ENCODE results near the gene MLYCD.

The MLYCD gene

DNA sequence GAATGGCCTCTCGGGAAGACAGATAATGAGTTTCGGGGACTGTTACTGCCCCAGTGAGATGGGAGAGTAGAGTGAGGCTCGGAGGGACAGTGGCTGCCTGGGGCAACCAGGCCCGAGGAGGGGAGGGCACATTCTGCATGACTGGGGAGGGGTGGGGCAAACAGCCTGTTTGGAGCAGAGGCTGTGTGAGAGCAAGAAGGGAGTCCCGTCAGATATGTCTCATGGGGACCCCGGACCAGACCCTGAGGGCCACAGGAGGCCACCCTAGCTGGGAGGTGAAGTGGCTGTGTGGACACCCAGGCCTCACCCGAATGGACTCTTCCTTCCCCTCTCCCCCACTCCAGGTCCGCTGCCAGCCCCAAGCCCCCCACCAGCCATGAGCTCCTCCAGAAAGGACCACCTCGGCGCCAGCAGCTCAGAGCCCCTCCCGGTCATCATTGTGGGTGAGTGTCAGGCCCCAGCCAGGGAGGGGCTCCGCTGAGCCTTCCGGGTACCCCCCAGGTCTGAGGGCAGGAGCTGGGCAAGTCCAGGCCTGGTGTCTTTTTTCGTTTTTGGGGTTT lies 58.5 kb downstream of the MLYCD start:
- peaks cover 13% of the 10 kb centered on the region; the same call in 1 of the 2 replicates for H3K27me3 ChIP-seq (ENCODE audit: low read depth, low read length)
- TF ChIP-seq EZH2phosphoT487 (IDR thresholded peaks at IDR 0.05; ENCODE audit: low read depth) = no peak
- TF ChIP-seq, protein P1, sequence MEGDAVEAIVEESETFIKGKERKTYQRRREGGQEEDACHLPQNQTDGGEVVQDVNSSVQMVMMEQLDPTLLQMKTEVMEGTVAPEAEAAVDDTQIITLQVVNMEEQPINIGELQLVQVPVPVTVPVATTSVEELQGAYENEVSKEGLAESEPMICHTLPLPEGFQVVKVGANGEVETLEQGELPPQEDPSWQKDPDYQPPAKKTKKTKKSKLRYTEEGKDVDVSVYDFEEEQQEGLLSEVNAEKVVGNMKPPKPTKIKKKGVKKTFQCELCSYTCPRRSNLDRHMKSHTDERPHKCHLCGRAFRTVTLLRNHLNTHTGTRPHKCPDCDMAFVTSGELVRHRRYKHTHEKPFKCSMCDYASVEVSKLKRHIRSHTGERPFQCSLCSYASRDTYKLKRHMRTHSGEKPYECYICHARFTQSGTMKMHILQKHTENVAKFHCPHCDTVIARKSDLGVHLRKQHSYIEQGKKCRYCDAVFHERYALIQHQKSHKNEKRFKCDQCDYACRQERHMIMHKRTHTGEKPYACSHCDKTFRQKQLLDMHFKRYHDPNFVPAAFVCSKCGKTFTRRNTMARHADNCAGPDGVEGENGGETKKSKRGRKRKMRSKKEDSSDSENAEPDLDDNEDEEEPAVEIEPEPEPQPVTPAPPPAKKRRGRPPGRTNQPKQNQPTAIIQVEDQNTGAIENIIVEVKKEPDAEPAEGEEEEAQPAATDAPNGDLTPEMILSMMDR (IDR thresholded peaks at IDR 0.05; ENCODE audit: low read depth, low read length) = no peak

DNA sequence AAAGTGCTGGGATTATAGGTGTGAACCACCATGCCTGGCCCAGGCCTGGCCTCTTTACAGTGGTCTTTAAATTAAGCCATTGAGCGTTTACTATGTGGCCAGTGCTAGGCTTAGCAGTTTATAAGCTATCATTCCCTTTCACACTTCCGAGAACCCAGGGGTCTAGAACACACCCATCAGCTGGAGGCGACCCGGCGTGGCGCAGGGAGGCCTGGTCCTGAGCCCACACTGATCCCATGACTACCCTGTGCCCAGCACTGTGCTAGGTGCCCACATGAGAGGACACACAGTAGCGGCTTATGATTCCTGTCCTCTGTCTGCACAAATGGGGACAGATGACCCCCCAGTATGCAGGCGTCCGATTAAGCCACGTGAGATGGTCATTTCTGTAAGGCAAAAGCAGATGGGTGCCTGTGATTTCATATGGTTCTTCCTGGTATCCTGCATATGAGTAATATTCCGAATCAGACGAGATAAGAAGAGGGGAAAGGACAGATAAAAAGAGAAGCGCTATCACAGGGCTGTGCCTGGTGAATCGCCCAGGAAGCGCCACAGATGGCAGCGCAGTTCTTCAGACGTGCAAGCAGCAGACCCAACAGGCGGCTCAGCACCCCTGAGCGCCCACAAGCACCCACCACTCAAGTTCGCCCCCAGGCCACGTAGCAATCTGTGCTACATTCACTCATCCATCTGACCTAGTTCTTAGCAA lies 59.4 kb downstream of the MLYCD start:
- TF ChIP-seq EZH2phosphoT487 (IDR thresholded peaks at IDR 0.05; ENCODE audit: low read depth) = no peak
- TF ChIP-seq, protein P1 (IDR thresholded peaks at IDR 0.05; ENCODE audit: low read depth, low read length) = no peak
- no peaks in the 10 kb centered on the region for H4K20me1 ChIP-seq (ENCODE audit: insufficient read depth, low read length)
- H2AFZ ChIP-seq (ENCODE audit: low read depth, low read length) = no peak overlapping the region
- H3K4me3 ChIP-seq (ENCODE audit: low read length) = no peak overlapping the region
- H3K79me2 ChIP-seq (ENCODE audit: low read length) = no peaks in the 10 kb centered on the region
- no peak overlapping the region for H3K4me2 ChIP-seq (ENCODE audit: low read length)
- peaks cover 13% of the 10 kb centered on the region; the same call in 1 of the 2 replicates for H3K27me3 ChIP-seq (ENCODE audit: low read depth, low read length)
- H3K9me3 ChIP-seq (ENCODE audit: insufficient read depth, low read length) = no peaks in the 10 kb centered on the region
- no peak overlapping the region for H3K9ac ChIP-seq (ENCODE audit: low read length)
- peaks cover 13% of the 10 kb centered on the region for H3K4me1 ChIP-seq (ENCODE audit: low read length)
- no peaks in the 10 kb centered on the region for H3K36me3 ChIP-seq (replicated peaks; ENCODE audit: low read depth, low read length)
- H3K27ac ChIP-seq (ENCODE audit: low read length) = no peak overlapping the region

More for the DNA sequence above, 58.5 kb downstream of the MLYCD start:
- H3K9me3 ChIP-seq (ENCODE audit: insufficient read depth, low read length) = no peaks in the 10 kb centered on the region
- H3K4me3 ChIP-seq (ENCODE audit: low read length) = peak overlapping the region; percentile 44
- H2AFZ ChIP-seq (ENCODE audit: low read depth, low read length) = peak overlapping the region; percentile 64
- no peaks in the 10 kb centered on the region for H3K79me2 ChIP-seq (ENCODE audit: low read length)
- H3K27ac ChIP-seq (ENCODE audit: low read length) = no peak overlapping the region
- H3K9ac ChIP-seq (ENCODE audit: low read length) = no peak overlapping the region
- H3K4me2 ChIP-seq (ENCODE audit: low read length) = peak overlapping the region; percentile 70
- H3K36me3 ChIP-seq (replicated peaks; ENCODE audit: low read depth, low read length) = no peaks in the 10 kb centered on the region
- H4K20me1 ChIP-seq (ENCODE audit: insufficient read depth, low read length) = no peaks in the 10 kb centered on the region
- peaks cover 18% of the 10 kb centered on the region for H3K4me1 ChIP-seq (ENCODE audit: low read length)

DNA sequence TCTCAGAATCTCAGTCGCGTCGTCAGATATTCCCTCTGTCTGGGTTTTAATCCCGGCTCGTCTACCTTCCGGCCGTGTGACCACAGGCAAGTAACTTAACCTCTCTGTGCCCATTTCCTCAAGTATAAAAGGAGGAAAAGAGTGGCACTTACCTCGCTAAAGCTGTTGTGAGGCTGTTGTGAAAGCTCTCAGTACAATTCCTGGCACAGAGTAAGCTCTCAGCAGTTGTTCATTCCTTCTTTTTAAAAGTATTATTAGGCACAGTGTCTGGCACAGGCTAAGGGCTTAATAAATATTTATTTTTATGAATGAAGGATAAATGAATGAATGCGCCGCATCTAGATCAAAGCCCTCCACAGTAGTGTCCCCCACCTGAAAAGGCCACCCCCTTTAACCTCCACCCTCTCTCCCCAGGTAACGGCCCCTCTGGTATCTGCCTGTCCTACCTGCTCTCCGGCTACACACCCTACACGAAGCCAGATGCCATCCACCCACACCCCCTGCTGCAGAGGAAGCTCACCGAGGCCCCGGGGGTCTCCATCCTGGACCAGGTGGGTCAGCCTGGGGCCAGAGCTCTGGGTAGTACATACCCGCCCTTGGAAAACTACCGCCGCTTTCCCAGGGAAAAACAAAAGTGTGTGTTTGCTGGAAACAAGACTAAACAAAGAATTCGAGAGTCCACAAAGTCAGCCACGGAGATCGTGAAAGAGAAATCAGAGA lies 60.1 kb downstream of the MLYCD start:
- Histone ChIP-seq H2AFZ (ENCODE audit: low read depth, low read length) (no peak overlapping the region), H3K9ac (ENCODE audit: low read length) (no peak overlapping the region), H3K27me3 (ENCODE audit: low read depth, low read length) (peaks cover 13% of the 10 kb centered on the region; the same call in 1 of the 2 replicates), H3K79me2 (ENCODE audit: low read length) (no peaks in the 10 kb centered on the region), H3K36me3 (replicated peaks; ENCODE audit: low read depth, low read length) (no peaks in the 10 kb centered on the region), H3K27ac (ENCODE audit: low read length) (no peak overlapping the region), H3K4me1 (ENCODE audit: low read length) (peaks cover 7% of the 10 kb centered on the region), H3K9me3 (ENCODE audit: insufficient read depth, low read length) (no peaks in the 10 kb centered on the region), H3K4me2 (ENCODE audit: low read length) (no peak overlapping the region), H4K20me1 (ENCODE audit: insufficient read depth, low read length) (no peaks in the 10 kb centered on the region), H3K4me3 (ENCODE audit: low read length) (no peak overlapping the region)
- TF ChIP-seq EZH2phosphoT487 (IDR thresholded peaks at IDR 0.05; ENCODE audit: low read depth) = no peak

GRCh38 chr16:83959656-83960434 lies 60.9 kb downstream of the MLYCD start:
- Histone ChIP-seq H3K4me2 (ENCODE audit: low read length) (no peak overlapping the region), H3K27me3 (ENCODE audit: low read depth, low read length) (peaks cover 9% of the 10 kb centered on the region; the same call in 1 of the 2 replicates), H3K4me1 (ENCODE audit: low read length) (peaks cover 4% of the 10 kb centered on the region; the same call in 1 of the 2 replicates), H3K9me3 (ENCODE audit: insufficient read depth, low read length) (no peaks in the 10 kb centered on the region), H3K9ac (ENCODE audit: low read length) (no peak overlapping the region), H3K4me3 (ENCODE audit: low read length) (no peak overlapping the region), H3K79me2 (ENCODE audit: low read length) (no peaks in the 10 kb centered on the region), H2AFZ (ENCODE audit: low read depth, low read length) (no peak overlapping the region), H4K20me1 (ENCODE audit: insufficient read depth, low read length) (no peaks in the 10 kb centered on the region), H3K36me3 (replicated peaks; ENCODE audit: low read depth, low read length) (no peaks in the 10 kb centered on the region), H3K27ac (ENCODE audit: low read length) (no peak overlapping the region)
- no peak for TF ChIP-seq EZH2phosphoT487 (IDR thresholded peaks at IDR 0.05; ENCODE audit: low read depth)
- TF ChIP-seq, protein P1 (IDR thresholded peaks at IDR 0.05; ENCODE audit: low read depth, low read length) = no peak
